GM18909 (cell line): Measurements from ENCODE around the gene SLC25A51.
A peak's percentile ranks its signal among the peaks of the same experiment; 100 is the strongest.
"Not testable (repeated sequence)": the region's sequence is repeated elsewhere in the genome, so short reads cannot be mapped to it uniquely, and the experiment has no call there.

ENCODE experiments used
- ATAC-seq: cut with Tn5 transposase; IDR thresholded peaks from one replicate; pipeline ENCODE4 v1.9.1; 2021; ENCODE audit warnings: mild to moderate bottlenecking; ENCODE audit not compliant: unreplicated experiment, poor library complexity

The SLC25A51 gene

GRCh38 chr9:37921546-37922300 is 17.8 kb upstream of the SLC25A51 start:
- ATAC-seq: no peak

- no peak for ATAC-seq
Measured at GRCh38 chr9:37921168-37921510, 17.2 kb upstream of the SLC25A51 start.

DNA sequence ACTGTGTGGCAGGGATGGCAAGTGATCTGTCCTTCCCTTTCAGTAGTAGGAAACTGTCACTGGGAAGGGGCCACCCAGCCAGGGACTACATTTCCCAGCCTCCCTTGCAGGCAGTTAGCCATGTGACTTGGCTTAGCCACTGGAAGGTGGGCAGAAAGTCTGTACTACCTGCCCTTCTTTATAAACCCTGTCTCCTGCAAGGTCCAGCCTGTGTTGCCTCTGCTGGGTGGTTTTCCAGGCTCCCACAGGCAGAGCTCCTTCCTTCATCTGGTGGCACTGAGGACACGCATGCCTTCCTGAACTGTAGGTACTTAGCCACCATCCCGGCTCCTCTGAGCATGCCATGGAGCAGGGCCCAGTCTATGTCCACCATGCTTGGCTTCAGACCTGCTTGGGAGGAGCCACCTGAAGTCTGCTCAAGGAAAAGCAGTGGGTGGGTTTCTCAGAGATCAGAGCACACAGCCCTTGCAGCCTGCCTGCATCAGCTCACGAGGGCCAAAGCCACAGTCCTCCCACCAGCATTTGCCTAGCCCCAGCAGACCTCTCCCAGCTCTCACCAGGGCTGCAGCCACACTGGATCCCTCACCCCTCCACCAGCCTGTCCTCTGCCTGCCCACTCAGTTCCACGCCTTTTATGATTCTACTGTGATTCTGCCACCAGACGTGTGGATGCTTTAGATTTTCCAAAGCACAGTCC is 16.7 kb upstream of the SLC25A51 start:
- ATAC-seq: no peak

GRCh38 chr9:37919956-37920335 is 16.0 kb upstream of the SLC25A51 start:
- no peak for ATAC-seq

DNA sequence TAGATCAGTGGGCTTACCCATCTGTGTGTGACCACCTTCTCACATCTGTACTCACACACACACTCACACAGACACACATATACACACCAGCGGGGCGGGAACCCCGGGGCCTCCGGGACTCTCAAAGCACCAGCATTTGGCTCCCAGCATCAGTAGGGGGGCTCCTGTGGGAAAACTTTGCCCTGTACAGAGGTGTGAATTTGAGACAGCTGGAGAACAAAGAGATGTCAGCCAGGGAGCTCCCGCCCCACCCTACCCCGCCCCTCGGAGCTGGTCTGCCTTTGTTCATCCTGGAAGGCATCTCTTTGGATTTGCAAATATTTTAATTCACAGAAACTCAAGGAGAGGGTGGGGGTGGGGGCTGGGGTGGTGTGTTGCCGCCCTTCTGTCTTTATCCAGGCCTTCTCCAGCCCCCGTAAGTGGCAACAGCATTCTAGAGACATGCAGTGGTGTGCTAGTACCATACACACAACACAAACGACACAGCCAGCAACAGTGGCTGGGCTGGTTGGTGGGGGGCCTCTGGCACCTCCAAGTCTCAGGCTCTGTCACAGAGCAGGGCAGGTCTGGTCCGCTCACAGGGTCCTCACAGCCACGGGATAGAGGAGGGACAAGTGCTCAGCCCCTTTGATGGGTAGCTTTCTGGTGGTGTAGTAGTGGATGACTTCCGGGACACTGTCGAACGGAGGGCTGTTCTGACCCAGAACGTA is 15.5 kb upstream of the SLC25A51 start:
- ATAC-seq: no peak

DNA sequence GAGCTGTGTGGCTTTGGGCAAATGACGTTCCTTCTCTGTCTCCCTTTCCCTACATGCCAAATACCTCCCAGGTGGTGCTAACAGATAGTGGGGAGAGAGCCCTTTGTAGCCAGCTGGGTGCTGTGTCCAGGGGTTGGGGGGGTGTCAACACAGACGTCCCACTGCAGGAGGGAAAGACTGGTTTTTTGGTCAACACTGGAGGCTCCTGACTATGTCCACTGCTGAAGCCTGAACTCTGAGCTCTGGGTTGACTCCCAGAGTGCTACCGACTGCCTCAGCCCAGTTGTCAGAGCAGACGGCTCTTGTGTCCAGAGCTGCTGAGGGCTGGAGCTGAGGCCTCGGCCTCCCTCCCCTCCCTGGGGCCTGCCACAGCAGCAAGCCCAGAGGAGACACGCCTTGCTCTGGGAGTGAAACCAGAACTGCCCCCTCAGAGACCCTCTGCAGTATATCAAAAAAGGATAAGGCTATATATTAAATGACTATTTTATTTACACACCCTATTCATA is 14.8 kb upstream of the SLC25A51 start:
- no peak for ATAC-seq

- ATAC-seq: no peak
Measured at GRCh38 chr9:37917801-37918664, 14.1 kb upstream of the SLC25A51 start.

- ATAC-seq: no peak
Measured at GRCh38 chr9:37917313-37917731, 13.4 kb upstream of the SLC25A51 start.

DNA sequence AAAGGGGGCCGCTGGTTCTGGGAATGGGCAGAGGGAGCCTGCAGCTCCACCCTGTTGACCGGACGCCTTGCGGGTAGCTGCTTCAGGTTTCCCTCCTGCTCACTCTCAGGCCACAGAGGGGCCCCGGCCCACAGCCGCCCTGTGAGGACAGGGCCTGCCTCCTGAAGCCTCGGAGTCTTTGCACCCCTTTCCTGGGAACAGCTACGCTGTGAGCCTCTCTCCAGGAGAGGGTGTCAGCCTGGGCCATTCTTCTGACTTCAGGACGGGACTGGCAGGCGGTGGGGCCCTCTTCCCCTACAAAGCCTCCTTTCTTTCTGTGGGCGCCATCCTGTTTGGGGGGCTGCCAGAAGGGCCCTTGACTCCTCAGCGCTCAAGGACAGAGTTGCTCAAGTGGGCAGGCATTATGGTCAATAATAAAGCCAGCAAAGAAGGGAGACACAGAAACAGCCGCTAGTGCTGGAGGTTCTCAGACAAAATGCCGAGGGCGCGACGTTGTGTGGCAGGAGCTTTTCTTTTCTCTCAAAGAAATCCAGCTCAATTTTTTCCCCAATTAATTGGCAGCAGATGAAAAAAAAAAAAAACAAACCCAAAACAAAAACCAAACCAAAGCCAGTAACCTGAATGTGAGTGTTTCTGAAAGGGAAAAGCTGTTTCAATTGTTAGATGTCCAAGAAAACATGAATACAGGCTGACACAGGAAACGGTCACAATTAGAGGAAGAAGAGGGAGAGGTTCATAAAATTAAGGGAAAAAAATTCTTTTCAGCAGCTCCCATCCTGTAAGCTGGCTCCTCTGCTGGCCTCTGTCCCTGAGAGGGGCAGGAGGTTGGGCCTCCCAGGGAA is 12.8 kb upstream of the SLC25A51 start:
- ATAC-seq: no peak

DNA sequence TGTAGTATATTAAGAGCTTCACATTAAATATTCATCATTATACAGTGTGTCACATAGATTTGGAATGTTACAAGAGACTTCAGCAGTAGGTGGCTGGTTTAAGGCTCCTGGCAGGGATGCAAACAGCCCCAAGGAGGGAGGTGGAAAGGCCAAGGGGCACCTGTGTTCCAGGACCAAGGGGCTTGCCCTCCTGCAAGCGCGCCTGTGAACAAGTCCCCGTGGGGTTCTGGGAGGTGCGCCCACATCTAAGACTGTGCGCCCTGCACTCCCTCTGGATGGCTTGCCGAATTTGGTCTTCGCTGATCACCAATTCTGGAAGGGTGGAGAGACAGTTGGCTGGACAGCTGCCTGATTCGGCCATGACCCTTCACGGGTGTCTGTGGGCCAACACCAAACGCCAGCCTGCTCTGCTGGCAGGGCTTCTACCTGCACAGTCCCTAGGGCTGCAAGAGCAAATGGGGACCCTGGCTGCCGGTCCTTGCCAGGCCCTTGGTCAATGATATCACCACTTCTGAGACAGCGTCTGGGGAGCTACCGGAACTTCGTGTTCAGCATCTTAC is 12.1 kb upstream of the SLC25A51 start:
- ATAC-seq: no peak

- ATAC-seq: no peak
Measured at GRCh38 chr9:37914701-37915358, 10.9 kb upstream of the SLC25A51 start.

- ATAC-seq: no peak
Measured at GRCh38 chr9:37914154-37914551, 10.2 kb upstream of the SLC25A51 start.

DNA sequence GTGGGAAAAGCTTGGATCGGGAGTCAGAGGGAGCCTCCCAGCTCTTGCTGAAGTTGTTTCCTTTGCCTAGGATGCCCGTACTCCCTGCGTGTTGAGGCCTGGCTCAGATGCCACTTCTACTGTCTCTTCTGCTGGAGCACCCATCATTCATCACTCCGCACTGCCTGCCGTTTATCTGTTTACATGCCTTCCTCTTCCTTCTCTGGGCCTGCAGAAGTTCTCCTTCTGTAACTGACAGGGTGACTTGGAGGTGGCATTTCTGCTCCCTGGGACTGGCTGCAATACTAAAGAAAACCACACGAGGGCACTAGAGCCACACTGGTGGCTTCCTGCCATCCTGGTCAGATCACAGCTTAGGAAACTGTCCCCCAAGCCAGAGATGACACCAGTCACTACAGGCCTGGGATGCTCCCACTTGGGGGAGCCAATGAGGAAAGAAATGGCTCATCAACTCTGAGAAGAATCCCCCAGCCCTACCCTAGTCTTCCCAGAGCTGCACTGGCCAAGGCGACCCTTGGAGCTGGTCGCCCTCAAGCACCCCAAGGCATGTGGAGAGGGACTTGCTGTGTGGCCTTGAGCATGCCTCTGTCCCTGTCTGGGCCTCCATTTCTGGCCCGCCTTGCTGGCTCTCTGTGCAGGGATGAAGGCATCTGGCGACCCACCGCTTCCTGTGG is 9.7 kb upstream of the SLC25A51 start:
- ATAC-seq: peak; percentile 82

GRCh38 chr9:37911271-37911681 is 7.3 kb upstream of the SLC25A51 start:
- no peak for ATAC-seq

GRCh38 chr9:37910271-37910670 is 6.3 kb upstream of the SLC25A51 start:
- no peak for ATAC-seq

- not testable (repeated sequence) for ATAC-seq
Measured at GRCh38 chr9:37909836-37910235, 5.9 kb upstream of the SLC25A51 start.

- no peak for ATAC-seq
Measured at GRCh38 chr9:37909326-37909725, 5.4 kb upstream of the SLC25A51 start.

- no peak for ATAC-seq
Measured at GRCh38 chr9:37908698-37909186, 4.8 kb upstream of the SLC25A51 start.
